Measurements from ENCODE around the gene ACE.
"Not testable (repeated sequence)": the region's sequence is repeated elsewhere in the genome, so short reads cannot be mapped to it uniquely, and the experiment has no call there.

ACE gene

DNA sequence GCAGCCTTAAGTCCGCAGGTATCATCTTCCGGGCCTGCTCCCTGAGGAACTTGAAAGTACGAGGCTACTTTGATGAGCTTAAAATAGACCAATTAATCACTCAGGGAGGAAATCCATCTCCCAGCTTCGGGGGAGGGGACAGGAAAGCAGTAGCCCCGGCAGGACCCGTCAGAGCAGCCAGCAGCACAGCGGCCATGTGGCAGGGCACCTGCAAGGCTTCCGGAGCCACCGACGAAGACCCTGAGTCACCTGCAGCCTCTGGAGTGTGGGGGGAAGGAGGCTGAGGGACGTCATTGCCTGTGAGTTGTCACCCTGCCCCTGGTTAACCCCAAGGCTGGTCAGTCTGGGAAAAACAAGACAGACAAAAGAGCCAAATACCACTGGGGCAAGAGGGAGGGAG is 26.3 kb upstream of the ACE start:
- no peak for TF ChIP-seq ZNF274 (IDR thresholded peaks at IDR 0.05; ENCODE audit: low read depth, low read length)
- no peak overlapping the region for H3K4me3 ChIP-seq (ENCODE audit: low read length)

DNA sequence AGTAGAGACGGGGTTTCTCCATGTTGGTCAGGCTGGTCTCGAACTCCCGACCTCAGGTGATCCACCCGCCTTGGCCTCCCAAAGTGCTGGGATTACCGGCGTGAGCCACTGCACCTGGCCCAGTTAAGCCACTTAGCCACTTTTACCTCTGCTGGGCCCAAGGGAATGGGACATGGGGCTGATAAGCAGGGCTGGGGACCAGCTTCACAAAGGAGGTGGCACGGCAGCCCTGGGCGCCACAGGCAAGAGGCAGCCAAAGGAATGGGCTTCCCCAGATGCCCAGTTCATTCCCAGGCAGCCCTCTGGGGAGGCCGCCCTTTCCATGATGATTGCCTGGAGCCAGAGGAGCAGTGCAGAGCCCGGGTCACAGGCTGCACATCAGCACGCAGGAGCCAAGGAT is 25.7 kb upstream of the ACE start:
- no peak for TF ChIP-seq ZNF274 (IDR thresholded peaks at IDR 0.05; ENCODE audit: low read depth, low read length)
- H3K4me3 ChIP-seq (ENCODE audit: low read length): no peak overlapping the region

DNA sequence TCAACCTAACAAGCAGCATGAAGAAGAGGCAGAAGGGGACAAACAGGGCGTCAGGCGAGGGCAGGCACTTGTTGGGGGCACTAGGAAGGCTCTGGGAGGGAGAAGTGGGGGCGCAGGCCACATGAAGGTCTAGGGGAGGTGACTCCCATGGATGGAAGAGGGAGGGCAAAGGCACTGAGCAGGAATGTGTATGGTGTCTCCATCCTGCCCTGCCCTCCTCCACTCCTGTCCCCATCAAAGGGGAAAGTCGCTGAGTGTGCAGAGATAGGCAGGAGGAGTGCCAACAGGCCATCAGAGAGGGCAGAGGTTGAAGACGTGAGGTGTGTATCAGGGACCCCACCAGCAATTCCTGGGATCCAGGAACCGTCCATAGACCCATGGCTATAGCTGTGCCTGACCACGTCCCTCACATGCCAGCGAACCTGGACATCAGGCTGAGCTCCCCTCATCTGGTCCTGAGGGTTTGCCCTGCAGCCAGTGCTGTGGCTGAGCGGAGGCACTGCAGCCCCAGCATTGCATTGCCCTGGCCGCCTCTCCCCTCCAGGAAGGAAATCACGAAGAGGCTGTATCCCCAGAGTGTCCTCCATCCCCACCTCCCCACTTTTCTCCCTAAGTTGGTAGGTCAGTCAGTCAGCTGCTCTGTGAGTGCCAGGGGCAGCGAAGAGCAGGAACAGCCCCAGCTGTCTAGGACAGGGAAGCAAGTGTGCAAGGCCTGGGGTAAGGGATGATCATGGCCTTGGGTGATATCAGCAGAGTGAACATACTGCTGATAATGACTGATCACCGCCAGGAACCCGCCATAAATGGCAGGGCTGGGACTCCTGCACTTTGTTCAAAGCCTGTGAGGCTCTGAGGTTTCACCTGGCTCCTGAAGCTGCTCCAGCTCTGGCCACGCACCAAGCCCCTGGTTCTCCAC is 24.6 kb upstream of the ACE start:
- H3K4me3 ChIP-seq (ENCODE audit: low read length): no peak overlapping the region
- no peak for TF ChIP-seq ZNF274 (IDR thresholded peaks at IDR 0.05; ENCODE audit: low read depth, low read length)

DNA sequence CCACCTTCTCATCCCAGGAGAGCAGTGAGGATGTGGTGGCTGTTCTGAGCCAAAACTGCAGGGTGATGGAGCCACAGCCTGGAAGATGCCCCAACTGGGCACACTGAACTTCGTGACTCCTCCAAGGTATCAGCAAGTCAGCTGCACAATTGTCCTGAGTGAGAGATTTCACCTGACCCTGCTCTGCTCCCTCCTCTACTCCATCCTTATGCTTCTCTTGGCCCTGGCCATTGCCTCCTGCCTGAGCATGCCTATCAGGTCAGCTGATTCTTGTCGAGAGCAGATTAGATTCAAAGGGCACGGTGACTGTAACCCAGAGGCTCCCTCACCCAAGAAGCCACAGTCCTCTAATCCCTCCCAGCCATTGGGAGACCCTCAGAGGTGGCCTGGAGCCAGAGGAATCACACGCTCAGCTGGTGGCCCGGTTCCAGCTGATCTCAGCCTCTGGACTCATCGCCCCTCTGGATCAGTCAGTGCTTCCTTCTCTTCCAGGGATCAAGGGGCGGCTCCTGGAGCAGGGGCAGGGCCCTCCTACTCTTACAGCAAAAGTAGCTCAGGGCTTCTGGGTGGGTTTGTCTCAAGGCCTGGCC is 23.8 kb upstream of the ACE start:
- H3K4me3 ChIP-seq (ENCODE audit: low read length): no peak overlapping the region
- no peak for TF ChIP-seq ZNF274 (IDR thresholded peaks at IDR 0.05; ENCODE audit: low read depth, low read length)

DNA sequence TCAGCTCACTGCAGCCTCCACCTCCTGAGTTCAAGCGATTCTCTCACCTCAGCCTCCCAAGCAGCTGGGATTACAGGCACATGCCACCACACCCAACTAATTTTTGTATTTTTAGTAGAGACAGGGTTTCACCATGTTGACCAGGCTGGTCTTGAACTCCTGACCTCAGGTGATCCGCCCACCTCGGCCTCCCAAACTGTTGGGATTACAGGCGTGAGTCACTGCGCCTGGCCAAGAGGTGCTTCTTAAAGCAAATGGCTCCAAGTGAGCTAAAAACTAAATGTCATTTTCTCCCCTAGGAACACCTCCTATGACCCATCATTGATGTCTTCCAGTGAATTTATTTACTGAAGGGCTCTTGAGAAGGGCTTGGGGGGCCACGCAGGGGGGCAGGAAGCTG is 22.5 kb upstream of the ACE start:
- H3K4me3 ChIP-seq (ENCODE audit: low read length): not testable (repeated sequence)

DNA sequence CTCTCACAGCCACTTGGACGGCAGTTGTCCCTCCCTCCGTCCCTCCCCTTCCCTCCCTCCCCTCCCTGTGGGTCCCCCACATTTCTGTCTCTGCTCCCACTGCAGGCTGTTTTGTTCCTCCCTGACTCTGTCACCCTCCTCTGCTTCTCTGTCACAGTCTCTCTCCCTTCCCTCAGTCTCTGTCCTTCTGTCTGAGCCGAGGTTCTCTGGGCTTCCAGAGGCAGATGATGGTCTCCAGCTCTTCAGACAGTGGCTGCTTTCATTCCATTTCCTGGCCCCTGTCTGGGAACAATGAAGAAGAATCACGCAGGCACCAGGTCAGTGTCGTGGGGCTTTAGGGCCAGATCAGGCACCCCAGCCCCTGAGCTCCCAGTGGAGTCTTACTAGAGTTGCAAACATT is 21.9 kb upstream of the ACE start:
- no peak overlapping the region for H3K4me3 ChIP-seq (ENCODE audit: low read length)
- TF ChIP-seq ZNF274 (IDR thresholded peaks at IDR 0.05; ENCODE audit: low read depth, low read length): no peak

DNA sequence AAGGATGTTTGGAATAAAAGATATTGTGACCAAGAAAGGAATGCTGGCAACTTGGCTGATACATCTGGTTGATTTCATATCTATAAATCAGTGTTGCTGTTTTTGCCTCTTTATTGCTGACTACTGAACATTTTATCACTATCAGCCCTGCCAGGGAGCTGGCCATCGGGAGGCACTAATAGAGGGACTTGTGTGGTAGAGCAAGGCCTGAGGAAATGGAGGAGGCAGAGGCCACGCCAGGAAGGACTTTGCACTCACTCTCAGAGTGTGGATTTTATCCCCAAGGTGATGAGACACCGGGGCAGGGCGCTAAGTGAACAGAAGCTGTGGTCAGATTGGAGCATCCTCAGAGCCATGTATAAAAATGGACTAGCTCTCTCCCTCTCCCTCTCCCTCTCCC is 21.4 kb upstream of the ACE start:
- no peak for TF ChIP-seq ZNF274 (IDR thresholded peaks at IDR 0.05; ENCODE audit: low read depth, low read length)
- H3K4me3 ChIP-seq (ENCODE audit: low read length): no peak overlapping the region

DNA sequence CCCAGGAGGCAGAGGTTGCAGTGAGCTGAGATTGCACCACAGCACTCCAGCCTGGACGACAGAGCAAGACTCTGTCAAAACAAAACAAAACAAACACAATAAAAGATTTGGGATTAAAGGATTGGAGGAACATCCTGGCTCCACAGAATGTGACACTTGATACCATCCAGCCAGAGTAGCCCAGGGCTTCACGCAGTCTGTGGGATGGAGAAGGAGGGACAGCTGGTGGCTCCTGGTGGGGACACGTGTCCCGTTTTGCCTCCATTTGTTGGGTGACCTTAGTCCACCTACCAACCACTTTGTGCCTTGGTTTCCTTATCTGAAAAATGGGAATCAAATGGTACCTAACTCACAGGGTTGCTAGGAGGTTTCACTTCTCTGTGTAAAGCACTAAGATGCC is 18.4 kb upstream of the ACE start:
- TF ChIP-seq ZNF274 (IDR thresholded peaks at IDR 0.05; ENCODE audit: low read depth, low read length): no peak
- H3K4me3 ChIP-seq (ENCODE audit: low read length): no peak overlapping the region

DNA sequence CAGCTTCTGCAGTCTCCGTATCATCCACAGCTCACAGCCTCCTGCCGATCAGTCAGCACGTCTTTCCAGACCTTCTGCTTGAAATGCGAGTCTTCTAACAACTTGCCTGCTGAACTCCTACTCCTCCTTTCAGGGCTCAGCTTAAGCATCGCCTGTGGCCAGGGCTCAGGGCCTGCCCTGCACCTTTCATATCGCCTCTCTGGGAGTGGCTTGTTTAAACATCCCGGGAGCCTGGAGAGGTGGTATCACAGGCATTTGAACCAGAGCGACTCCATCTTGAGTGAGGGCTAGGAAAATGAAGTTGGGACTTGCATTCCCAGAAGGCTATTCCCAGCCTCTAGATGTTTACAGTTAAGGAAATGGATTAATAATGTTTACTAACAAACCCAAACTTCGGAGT is 16.8 kb upstream of the ACE start:
- H3K4me3 ChIP-seq (ENCODE audit: low read length): no peak overlapping the region
- TF ChIP-seq ZNF274 (IDR thresholded peaks at IDR 0.05; ENCODE audit: low read depth, low read length): no peak

DNA sequence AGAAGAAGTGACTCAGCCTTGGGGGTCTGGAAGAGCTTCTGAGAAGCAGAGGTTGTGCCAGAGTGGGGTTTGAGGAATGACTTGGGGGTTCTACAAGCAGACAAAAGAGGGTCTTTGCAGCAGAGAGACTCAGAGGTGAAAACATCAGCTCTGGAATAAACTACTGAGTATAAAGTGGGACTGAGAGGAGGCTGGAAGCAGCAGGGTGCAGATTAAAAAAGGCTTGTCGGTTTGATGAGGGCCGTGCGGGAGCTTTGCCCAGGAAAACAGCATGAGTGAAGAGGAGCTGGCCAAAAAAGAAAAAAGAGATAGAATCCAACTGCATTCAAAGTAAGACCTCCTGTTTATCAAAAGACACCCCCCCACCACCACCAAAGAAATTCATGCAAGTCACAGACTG is 13.1 kb upstream of the ACE start:
- H3K4me3 ChIP-seq (ENCODE audit: low read length): no peak overlapping the region
- no peak for TF ChIP-seq ZNF274 (IDR thresholded peaks at IDR 0.05; ENCODE audit: low read depth, low read length)

DNA sequence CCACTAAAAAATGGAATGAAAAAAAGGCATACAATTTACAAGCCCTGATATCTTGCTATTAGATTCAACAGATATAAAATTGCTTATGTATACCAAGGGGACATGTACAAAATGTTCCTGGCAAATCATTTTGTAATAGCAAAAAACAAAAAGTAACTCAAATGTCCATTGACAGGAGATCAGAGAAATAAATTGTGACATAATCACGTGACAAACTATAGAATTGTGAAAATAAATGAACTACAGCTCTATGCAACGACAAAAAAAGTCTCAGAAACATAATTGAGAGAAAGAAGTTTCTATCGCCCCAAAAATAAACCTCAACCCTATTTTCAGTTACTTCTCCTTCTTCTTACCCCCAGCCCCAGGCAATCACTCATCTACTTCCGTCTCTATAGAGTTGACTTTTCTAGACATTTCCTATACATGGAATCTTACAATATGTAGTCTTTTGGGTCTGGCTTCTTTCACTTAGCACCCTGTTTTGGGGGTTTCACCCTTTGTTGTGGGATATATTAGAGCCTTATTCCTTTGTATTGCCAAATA is 12.1 kb upstream of the ACE start:
- TF ChIP-seq ZNF274 (IDR thresholded peaks at IDR 0.05; ENCODE audit: low read depth, low read length): no peak
- H3K4me3 ChIP-seq (ENCODE audit: low read length): no peak overlapping the region

DNA sequence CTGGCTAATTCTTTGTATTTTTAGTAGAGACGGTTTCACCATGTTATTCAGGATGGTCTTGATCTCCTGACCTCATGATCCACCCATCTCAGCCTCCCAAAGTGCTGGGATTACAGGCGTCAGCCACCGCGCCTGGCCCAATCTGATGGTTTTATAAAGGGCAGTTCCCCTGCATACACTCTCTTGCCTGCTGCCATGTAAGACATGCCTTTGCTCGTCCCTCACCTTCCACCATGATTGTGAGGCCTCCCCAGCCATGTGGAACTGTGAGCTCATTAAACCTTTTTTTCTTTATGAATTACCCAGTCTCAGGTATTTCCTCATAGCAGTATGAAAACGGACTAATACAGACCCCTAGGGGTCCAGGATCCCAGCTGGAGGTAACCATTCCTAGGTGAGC is 8.8 kb upstream of the ACE start:
- not testable (repeated sequence) for H3K4me3 ChIP-seq (ENCODE audit: low read length)

DNA sequence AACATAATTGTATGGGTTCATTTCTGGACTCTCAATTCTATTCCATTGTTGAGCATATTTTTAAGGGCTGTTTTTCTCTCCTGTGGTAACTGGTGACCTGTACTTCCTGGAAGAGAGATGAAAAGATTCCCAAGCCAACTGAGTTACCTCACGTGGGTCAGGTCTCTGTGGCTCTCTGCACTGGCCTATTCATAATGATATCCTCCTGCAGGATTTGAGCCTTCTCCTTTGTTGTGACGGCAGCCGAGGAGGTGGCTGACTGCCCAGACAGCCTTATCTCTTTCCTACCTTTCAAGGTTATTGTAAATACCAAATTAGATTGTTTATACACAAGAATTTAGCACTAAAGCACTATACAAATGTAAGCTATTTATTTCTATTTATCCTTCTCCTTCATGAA is 2.7 kb upstream of the ACE start:
- H3K4me3 ChIP-seq (ENCODE audit: low read length): no peak overlapping the region
- TF ChIP-seq ZNF274 (IDR thresholded peaks at IDR 0.05; ENCODE audit: low read depth, low read length): no peak

DNA sequence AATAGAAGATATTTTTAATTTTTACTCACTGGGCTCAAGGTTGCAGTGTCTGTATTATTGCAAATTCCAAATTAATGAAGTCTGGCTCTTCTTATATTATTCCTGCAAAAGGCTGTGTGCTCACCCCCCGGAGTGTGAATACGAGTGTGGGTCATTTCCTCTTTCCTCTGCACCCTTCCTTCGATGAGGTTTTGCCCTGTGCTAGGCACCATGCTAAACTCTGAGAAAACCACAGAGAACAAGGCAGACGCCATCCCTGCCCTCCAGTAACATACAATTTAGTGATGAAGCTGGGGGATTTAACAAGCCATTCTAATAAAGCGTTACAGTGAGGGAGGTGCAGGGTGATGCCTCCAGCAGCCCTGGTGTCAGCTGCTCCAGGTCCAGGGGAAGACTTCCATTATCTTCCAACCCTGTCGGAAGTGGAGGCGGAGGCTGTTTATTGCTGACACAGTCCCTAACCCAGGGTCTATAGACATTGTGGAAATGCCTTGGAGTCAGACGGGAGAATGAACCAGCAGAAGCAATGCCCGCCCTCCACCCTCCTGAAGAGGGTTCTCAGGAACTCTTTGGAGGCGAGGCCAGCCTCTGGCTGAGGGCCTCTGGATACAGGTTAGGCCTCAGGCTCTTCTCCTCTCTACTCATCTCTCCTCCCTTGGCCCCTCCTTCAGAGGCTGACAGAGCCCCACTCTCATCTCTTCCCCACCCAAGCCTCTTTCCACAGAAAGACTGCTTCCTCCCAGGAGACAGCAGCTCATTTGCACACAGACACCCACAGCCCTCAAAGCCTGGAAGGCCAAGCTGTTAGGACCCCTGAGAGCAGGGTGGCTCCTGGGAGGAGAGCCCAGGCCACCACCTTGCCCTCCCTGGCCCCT is 2.0 kb upstream of the ACE start:
- no peak for TF ChIP-seq ZNF274 (IDR thresholded peaks at IDR 0.05; ENCODE audit: low read depth, low read length)
- H3K4me3 ChIP-seq (ENCODE audit: low read length): no peak overlapping the region
